ENCODE results near the gene SLC28A2. TPM values are rescaled to one million over a fixed set of nuclear protein-coding genes. Genes with fewer than 3 reads are reported as not detected.

Gene SLC28A2
- total and polyA plus RNA-seq, 9 of the 15 experiments (the other 6 are each of a cell fraction or from before 2014, with no cell fraction given) = 0.03 to 0.04 TPM; not detected in 7

GRCh38 chr15:45225506-45226273, 26.3 kb upstream of the SLC28A2 start (continued):
- TF ChIP-seq ZBTB9 (CRISPR knock-in tag; IDR thresholded peaks at IDR 0.05) (no peak), KAT2B (IDR thresholded peaks at IDR 0.05; ENCODE audit: low read depth, low read length) (no peak), HDAC2 (IDR thresholded peaks at IDR 0.05) (no peak), NFIC (IDR thresholded peaks at IDR 0.05) (peak; percentile 42; the same call in 1 of the 2 replicates), JUNB (CRISPR knock-in tag; conservative IDR thresholded peaks at IDR 0.05) (no peak), TEAD4 (IDR thresholded peaks at IDR 0.05; ENCODE audit: low read length) (peak; percentile 75), TEAD4 (CRISPR knock-in tag; IDR thresholded peaks at IDR 0.05; ENCODE audit: borderline replicate concordance) (no peak), CTCFL (IDR thresholded peaks at IDR 0.05; ENCODE audit: borderline replicate concordance, insufficient read depth, low read depth, low read length, poor library complexity, severe bottlenecking) (peak; percentile 65), ZNF395 (CRISPR knock-in tag; IDR thresholded peaks at IDR 0.05) (no peak), ZNF354B (CRISPR knock-in tag; IDR thresholded peaks at IDR 0.05) (no peak), ZC3H11A (IDR thresholded peaks at IDR 0.05; ENCODE audit: low read depth, low read length) (no peak), ZNF263 (CRISPR knock-in tag; IDR thresholded peaks at IDR 0.05; ENCODE audit: borderline replicate concordance) (no peak), MBD1 (CRISPR knock-in tag; IDR thresholded peaks at IDR 0.05) (no peak), ZNF232 (CRISPR knock-in tag; IDR thresholded peaks at IDR 0.05) (no peak), ZNF239 (CRISPR knock-in tag; IDR thresholded peaks at IDR 0.05) (no peak), ZBTB43 (CRISPR knock-in tag; IDR thresholded peaks at IDR 0.05) (no peak)
- TF ChIP-seq, protein P1, sequence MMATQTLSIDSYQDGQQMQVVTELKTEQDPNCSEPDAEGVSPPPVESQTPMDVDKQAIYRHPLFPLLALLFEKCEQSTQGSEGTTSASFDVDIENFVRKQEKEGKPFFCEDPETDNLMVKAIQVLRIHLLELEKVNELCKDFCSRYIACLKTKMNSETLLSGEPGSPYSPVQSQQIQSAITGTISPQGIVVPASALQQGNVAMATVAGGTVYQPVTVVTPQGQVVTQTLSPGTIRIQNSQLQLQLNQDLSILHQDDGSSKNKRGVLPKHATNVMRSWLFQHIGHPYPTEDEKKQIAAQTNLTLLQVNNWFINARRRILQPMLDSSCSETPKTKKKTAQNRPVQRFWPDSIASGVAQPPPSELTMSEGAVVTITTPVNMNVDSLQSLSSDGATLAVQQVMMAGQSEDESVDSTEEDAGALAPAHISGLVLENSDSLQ (IDR thresholded peaks at IDR 0.05) = no peak; the same call in 1 of the 2 replicates
